CD4-positive, CD25-positive, alpha-beta regulatory T cell (primary cell): ENCODE results near the gene CETN2. TPM values are rescaled to one million over a fixed set of nuclear protein-coding genes. Genes with fewer than 3 reads are reported as not detected.

Source experiments
- ATAC-seq, 2 donors: fragments of 150-1000 bp; cut with Tn5 transposase; one replicate each; pipeline ENCODE4 v1.10.0; 2021; ENCODE audit warnings: low read depth in 2 of 2, moderate number of reproducible peaks in 2 of 2, moderate library complexity in 1 of 2
- DNase-seq, 3 donors: peaks; one replicate each; pipeline versions ENCODE4 v3.0.0 to v3.0.0-alpha.2; 2012 to 2022; ENCODE audit warnings: mixed read lengths in 1 of 3
- H3K27ac ChIP-seq: one replicate; pipeline ENCODE4 v1.7.0; 2013; ENCODE audit warnings: mild to moderate bottlenecking, low read length; ENCODE audit not compliant: insufficient read depth, poor library complexity, severe bottlenecking
- H3K27me3 ChIP-seq: one replicate; pipeline ENCODE4 v1.7.0; 2013; ENCODE audit warnings: low read length; ENCODE audit not compliant: control insufficient read depth, insufficient read depth
- H3K36me3 ChIP-seq: one replicate; pipeline ENCODE4 v1.7.0; 2013; ENCODE audit warnings: mild to moderate bottlenecking, low read length, moderate library complexity; ENCODE audit not compliant: control insufficient read depth, insufficient read depth
- H3K4me1 ChIP-seq: 2 replicates; pipeline ENCODE4 v1.7.0; 2013; ENCODE audit warnings: mild to moderate bottlenecking, low read length; ENCODE audit not compliant: insufficient read depth, control insufficient read depth, poor library complexity, severe bottlenecking
- H3K4me3 ChIP-seq: one replicate; pipeline ENCODE4 v1.7.0; 2013; ENCODE audit warnings: low read depth, mild to moderate bottlenecking, low read length, moderate library complexity
- H3K9me3 ChIP-seq, 2 experiments: 1 replicate in 1 of 2; 2 replicates in 1 of 2; pipeline ENCODE4 v1.7.0; 2013; ENCODE audit warnings: low read length in 2 of 2, mild to moderate bottlenecking in 1 of 2, moderate library complexity in 1 of 2; ENCODE audit not compliant: control insufficient read depth in 2 of 2
- H3K27ac Mint-ChIP-seq, 3 donors: one replicate each; pipeline ENCODE4 v1.8.0; 2020 to 2022; ENCODE audit warnings: mild to moderate bottlenecking in 3 of 3, mixed read lengths in 3 of 3, moderate library complexity in 2 of 3
- H3K27me3 Mint-ChIP-seq: one replicate; pipeline ENCODE4 v1.8.0; 2022; ENCODE audit warnings: mild to moderate bottlenecking, mixed read lengths
- H3K36me3 Mint-ChIP-seq: one replicate; pipeline ENCODE4 v1.8.0; 2020; ENCODE audit warnings: mixed read lengths
- H3K4me1 Mint-ChIP-seq, 4 donors: one replicate each; pipeline ENCODE4 v1.8.0; 2020 to 2022; ENCODE audit warnings: mixed read lengths in 4 of 4, mild to moderate bottlenecking in 1 of 4
- H3K4me3 Mint-ChIP-seq, 4 donors: one replicate each; pipeline ENCODE4 v1.8.0; 2020 to 2022; ENCODE audit warnings: mild to moderate bottlenecking in 4 of 4, mixed read lengths in 4 of 4, moderate library complexity in 3 of 4
- H3K9me3 Mint-ChIP-seq, 7 donors: one replicate each; pipeline ENCODE4 v1.8.0; 2020 to 2022; ENCODE audit warnings: mixed read lengths in 7 of 7, mild to moderate bottlenecking in 3 of 7, moderate library complexity in 2 of 7
- polyA plus RNA-seq, 4 donors: library from polyadenylated mRNA; unstranded; fragments of 300-500 nt; fragmentation: Illumina TruSeq; gene quantifications; one replicate each; pipeline ENCODE4 v1.2.3, GENCODE V29; 2021
- total RNA-seq: library from RNA; stranded (reverse); gene quantifications from one replicate; pipeline ENCODE4 v1.2.3, GENCODE V29; 2022

The CETN2 gene
- 6.1 TPM for total RNA-seq
- 10 to 100 TPM; 19.3 to 22.2 (median 20.7) TPM for polyA plus RNA-seq

GRCh38 chrX:152830312-152831305, at the start of gene CETN2, which contains the start of gene NSDHL:
Gene CETN2 (minus strand): TSS chrX:152830757. CDS start chrX:152830710, 47 bp downstream.
Gene NSDHL (plus strand): TSS chrX:152831063. CDS start chrX:152846325, 15,262 bp downstream.
- Mint-ChIP-seq H3K9me3 (peaks cover 0 to 2% (median 0%) of the 10 kb centered on the region in 7 donors), H3K4me3 (peak within 1 kb of the TSS; percentile 92 to 96 (median 94)), H3K27me3 (no peaks in the 10 kb centered on the region), H3K36me3 (no peaks in the 10 kb centered on the region), H3K27ac (peak within 1 kb of the TSS in 2 of 3 donors; percentile 94 to 97), H3K4me1 (peaks cover 0 to 39% (median 10%) of the 10 kb centered on the region in 4 donors)
- no peaks in the 10 kb centered on the region for H3K27me3 ChIP-seq
- no peaks in the 10 kb centered on the region for H3K36me3 ChIP-seq
- peak; percentile 90 to 96 (median 94) for DNase-seq
- H3K27ac ChIP-seq = peak within 1 kb of the TSS; percentile 66
- no peaks in the 10 kb centered on the region for H3K9me3 ChIP-seq
- peak within 1 kb of the TSS; percentile 78 for H3K4me3 ChIP-seq
- ATAC-seq = peak; percentile 97 to 98
- peaks cover 19% of the 10 kb centered on the region for H3K4me1 ChIP-seq

GRCh38 chrX:152878976-152879755, 48.6 kb upstream of the CETN2 start:
- H3K27ac ChIP-seq = no peak overlapping the region
- H3K4me3 ChIP-seq = no peak overlapping the region
- ATAC-seq = no peak
- H3K27me3 ChIP-seq = no peaks in the 10 kb centered on the region
- Mint-ChIP-seq H3K4me1 (no peaks in the 10 kb centered on the region), H3K9me3 (peaks cover 0 to 2% (median 0%) of the 10 kb centered on the region in 7 donors), H3K4me3 (no peak overlapping the region), H3K36me3 (no peaks in the 10 kb centered on the region), H3K27ac (no peak overlapping the region), H3K27me3 (peaks cover 14% of the 10 kb centered on the region)
- no peaks in the 10 kb centered on the region for H3K36me3 ChIP-seq
- H3K4me1 ChIP-seq = no peaks in the 10 kb centered on the region
- no peak for DNase-seq
- H3K9me3 ChIP-seq = no peaks in the 10 kb centered on the region

GRCh38 chrX:152876931-152877840, 46.6 kb upstream of the CETN2 start:
- H3K4me3 ChIP-seq = no peak overlapping the region
- no peak overlapping the region for H3K27ac Mint-ChIP-seq
- peaks cover 14% of the 10 kb centered on the region for H3K27me3 Mint-ChIP-seq
- H3K9me3 ChIP-seq = no peaks in the 10 kb centered on the region
- H3K4me3 Mint-ChIP-seq = no peak overlapping the region
- no peaks in the 10 kb centered on the region for H3K36me3 Mint-ChIP-seq
- DNase-seq (no peak), ATAC-seq (no peak)
- H3K9me3 Mint-ChIP-seq = peaks cover 0 to 2% (median 0%) of the 10 kb centered on the region in 7 donors
- H3K27ac ChIP-seq = no peak overlapping the region
- H3K4me1 Mint-ChIP-seq = peaks cover 0 to 7% (median 1%) of the 10 kb centered on the region in 4 donors
- H3K4me1 ChIP-seq = no peaks in the 10 kb centered on the region
- no peaks in the 10 kb centered on the region for H3K36me3 ChIP-seq
- no peaks in the 10 kb centered on the region for H3K27me3 ChIP-seq

GRCh38 chrX:152873361-152873760, 42.8 kb upstream of the CETN2 start:
- Histone ChIP-seq H3K27ac (no peak overlapping the region), H3K9me3 (no peaks in the 10 kb centered on the region), H3K4me1 (no peaks in the 10 kb centered on the region), H3K4me3 (no peak overlapping the region), H3K36me3 (peaks cover 9% of the 10 kb centered on the region), H3K27me3 (no peaks in the 10 kb centered on the region)
- no peak for DNase-seq
- H3K27me3 Mint-ChIP-seq = peaks cover 14% of the 10 kb centered on the region
- peaks cover 0 to 9% (median 1%) of the 10 kb centered on the region in 4 donors for H3K4me1 Mint-ChIP-seq
- no peaks in the 10 kb centered on the region for H3K36me3 Mint-ChIP-seq
- no peak for ATAC-seq
- H3K4me3 Mint-ChIP-seq = no peak overlapping the region
- peak overlapping the region in 1 of 3 donors; percentile 62 for H3K27ac Mint-ChIP-seq
- no peaks in the 10 kb centered on the region for H3K9me3 Mint-ChIP-seq

GRCh38 chrX:152872522-152872921, 42.0 kb upstream of the CETN2 start:
- no peaks in the 10 kb centered on the region for H3K9me3 ChIP-seq
- H3K27me3 ChIP-seq = no peaks in the 10 kb centered on the region
- Mint-ChIP-seq H3K27ac (no peak overlapping the region), H3K4me1 (peaks cover 0 to 9% (median 1%) of the 10 kb centered on the region in 4 donors), H3K27me3 (peaks cover 7% of the 10 kb centered on the region), H3K9me3 (no peaks in the 10 kb centered on the region), H3K36me3 (no peaks in the 10 kb centered on the region), H3K4me3 (no peak overlapping the region)
- H3K36me3 ChIP-seq = peaks cover 9% of the 10 kb centered on the region
- DNase-seq (no peak), ATAC-seq (no peak)
- H3K27ac ChIP-seq = no peak overlapping the region
- H3K4me3 ChIP-seq = no peak overlapping the region
- no peaks in the 10 kb centered on the region for H3K4me1 ChIP-seq

GRCh38 chrX:152871260-152871659, 40.7 kb upstream of the CETN2 start:
- Mint-ChIP-seq H3K36me3 (no peaks in the 10 kb centered on the region), H3K27me3 (peaks cover 6% of the 10 kb centered on the region), H3K4me3 (no peak overlapping the region), H3K4me1 (peaks cover 0 to 9% (median 1%) of the 10 kb centered on the region in 4 donors), H3K27ac (no peak overlapping the region), H3K9me3 (no peaks in the 10 kb centered on the region)
- DNase-seq = no peak
- H3K27ac ChIP-seq = no peak overlapping the region
- H3K27me3 ChIP-seq = no peaks in the 10 kb centered on the region
- H3K4me1 ChIP-seq = no peaks in the 10 kb centered on the region
- H3K9me3 ChIP-seq = no peaks in the 10 kb centered on the region
- no peak overlapping the region for H3K4me3 ChIP-seq
- H3K36me3 ChIP-seq = peaks cover 12% of the 10 kb centered on the region
- no peak for ATAC-seq

- Histone ChIP-seq H3K9me3 (no peaks in the 10 kb centered on the region), H3K4me3 (no peak overlapping the region), H3K4me1 (no peaks in the 10 kb centered on the region), H3K27me3 (no peaks in the 10 kb centered on the region), H3K36me3 (peaks cover 15% of the 10 kb centered on the region), H3K27ac (no peak overlapping the region)
- peaks cover 3% of the 10 kb centered on the region for H3K36me3 Mint-ChIP-seq
- no peak for DNase-seq
- H3K4me3 Mint-ChIP-seq = no peak overlapping the region
- H3K4me1 Mint-ChIP-seq = peaks cover 0 to 9% (median 1%) of the 10 kb centered on the region in 4 donors
- no peaks in the 10 kb centered on the region for H3K9me3 Mint-ChIP-seq
- H3K27ac Mint-ChIP-seq = no peak overlapping the region
- H3K27me3 Mint-ChIP-seq = no peaks in the 10 kb centered on the region
- no peak for ATAC-seq
Observed at GRCh38 chrX:152869972-152870371, 39.4 kb upstream of the CETN2 start.
